ENCODE measurements around the gene XIRP1.

DNA sequence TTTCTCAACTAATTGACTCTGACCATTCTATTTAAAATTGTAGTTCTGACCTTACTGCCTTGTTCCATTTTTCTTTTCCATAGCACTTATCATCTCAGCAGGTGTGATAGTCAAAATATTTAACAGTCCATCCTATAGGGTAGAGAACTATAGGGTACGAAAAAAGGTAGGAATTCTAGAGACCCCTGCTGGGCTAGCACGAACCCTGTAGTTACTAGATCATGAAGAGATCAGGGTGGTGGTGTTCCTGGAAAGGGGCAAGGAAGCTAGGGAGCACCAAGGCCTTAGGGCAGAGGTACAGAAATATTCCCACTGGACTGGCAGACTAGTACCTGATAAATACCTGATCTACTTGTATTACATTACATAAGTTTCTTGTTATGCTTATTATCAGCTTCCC is 31.9 kb upstream of the XIRP1 start:
- TF ChIP-seq POLR2A (IDR thresholded peaks at IDR 0.05): no peak
- TF ChIP-seq, protein P1, sequence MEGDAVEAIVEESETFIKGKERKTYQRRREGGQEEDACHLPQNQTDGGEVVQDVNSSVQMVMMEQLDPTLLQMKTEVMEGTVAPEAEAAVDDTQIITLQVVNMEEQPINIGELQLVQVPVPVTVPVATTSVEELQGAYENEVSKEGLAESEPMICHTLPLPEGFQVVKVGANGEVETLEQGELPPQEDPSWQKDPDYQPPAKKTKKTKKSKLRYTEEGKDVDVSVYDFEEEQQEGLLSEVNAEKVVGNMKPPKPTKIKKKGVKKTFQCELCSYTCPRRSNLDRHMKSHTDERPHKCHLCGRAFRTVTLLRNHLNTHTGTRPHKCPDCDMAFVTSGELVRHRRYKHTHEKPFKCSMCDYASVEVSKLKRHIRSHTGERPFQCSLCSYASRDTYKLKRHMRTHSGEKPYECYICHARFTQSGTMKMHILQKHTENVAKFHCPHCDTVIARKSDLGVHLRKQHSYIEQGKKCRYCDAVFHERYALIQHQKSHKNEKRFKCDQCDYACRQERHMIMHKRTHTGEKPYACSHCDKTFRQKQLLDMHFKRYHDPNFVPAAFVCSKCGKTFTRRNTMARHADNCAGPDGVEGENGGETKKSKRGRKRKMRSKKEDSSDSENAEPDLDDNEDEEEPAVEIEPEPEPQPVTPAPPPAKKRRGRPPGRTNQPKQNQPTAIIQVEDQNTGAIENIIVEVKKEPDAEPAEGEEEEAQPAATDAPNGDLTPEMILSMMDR (IDR thresholded peaks at IDR 0.05): no peak
